ENCODE measurements around the gene CASKIN1. TPM values are rescaled to one million over a fixed set of nuclear protein-coding genes. Genes with fewer than 3 reads are reported as not detected.

CASKIN1 gene
- total and polyA plus RNA-seq, 2 of the 8 experiments (the other 6 are each of a cell fraction or from before 2014, with no cell fraction given), result 1.2 to 6.4 TPM

GRCh38 chr16:2181952-2182351 is 14.5 kb downstream of the CASKIN1 start (continued):
- TF ChIP-seq USF2 (IDR thresholded peaks at IDR 0.05; ENCODE audit: low read length) (no peak), SIN3A (conservative IDR thresholded peaks at IDR 0.05 in 1 of 2, IDR thresholded peaks at IDR 0.05 in 1 of 2; ENCODE audit: low read depth in 1 of 2, low read length in 2 of 2) (no peak), FOSL1 (IDR thresholded peaks at IDR 0.05; ENCODE audit: insufficient read depth, low read depth, low read length) (no peak), ZNF274 (IDR thresholded peaks at IDR 0.05; ENCODE audit: borderline replicate concordance, extremely low read depth, low read length) (no peak), HDAC6 (IDR thresholded peaks at IDR 0.05; ENCODE audit: low read depth, low read length) (no peak)

All from H1 (cell line).